T-cell (primary cell): Measurements from ENCODE around the gene NPR3. TPM values are rescaled to one million over a fixed set of nuclear protein-coding genes. Genes with fewer than 3 reads are reported as not detected.

ENCODE experiments used
- ATAC-seq, 4 experiments: fragments of 200-7000 bp in 3 of 4; fragments of 150-1000 bp in 1 of 4; cut with Tn5 transposase; replicated peaks in 1 of 4; 1 replicate in 3 of 4; 2 replicates in 1 of 4; pipeline ENCODE4 v1.10.0; 2021; ENCODE audit warnings: moderate library complexity in 3 of 4, mild to moderate bottlenecking in 2 of 4, moderate number of reproducible peaks in 1 of 4
- CTCF ChIA-PET, 2 donors: fragments of 300-600 bp; sonication (Branson Sonifier 250); formaldehyde crosslinking; loops; one replicate each; lab custom pipeline; 2022; ENCODE audit warnings: antibody characterized with exemption in 2 of 2; lab: Charles Lee
- POLR2A ChIA-PET, 2 donors: fragments of 300-600 bp; sonication (Branson Sonifier 250); formaldehyde crosslinking; loops; one replicate each; lab custom pipeline; 2022; ENCODE audit warnings: antibody characterized with exemption in 2 of 2; lab: Charles Lee
- DNase-seq, 35 experiments: peaks; one replicate each; pipeline versions ENCODE4 v3.0.0 to v3.0.0-alpha.2; 2013 to 2023
- H3K27ac ChIP-seq: one replicate; pipeline ENCODE4 v1.5.1; 2013; ENCODE audit warnings: low read length
- H3K27me3 ChIP-seq, 2 experiments: replicated peaks in 1 of 2; 1 replicate in 1 of 2; 2 replicates in 1 of 2; pipeline versions ENCODE4 v1.6.1 to v1.7.0; 2013; ENCODE audit warnings: low read length in 1 of 2, mixed read lengths in 1 of 2; ENCODE audit not compliant: control insufficient read depth in 2 of 2, insufficient read depth in 2 of 2; ENCODE audit errors: extremely low read depth in 1 of 2
- H3K36me3 ChIP-seq, 2 donors: 1 replicate in 1 of 2; 2 replicates in 1 of 2; pipeline versions ENCODE4 v1.6.1 to v1.7.0; 2013; ENCODE audit warnings: low read length in 1 of 2; ENCODE audit not compliant: control insufficient read depth in 2 of 2, insufficient read depth in 1 of 2; ENCODE audit errors: extremely low read depth in 1 of 2
- H3K4me1 ChIP-seq, 2 experiments: 1 replicate in 1 of 2; 2 replicates in 1 of 2; pipeline versions ENCODE4 v1.6.1 to v1.7.0; 2013; ENCODE audit warnings: low read length in 2 of 2, mixed read lengths in 1 of 2; ENCODE audit not compliant: insufficient read depth in 2 of 2, control insufficient read depth in 1 of 2; ENCODE audit errors: extremely low read depth in 1 of 2
- H3K4me3 ChIP-seq, 2 donors: 1 replicate in 1 of 2; 2 replicates in 1 of 2; pipeline versions ENCODE4 v1.5.1 to v1.7.0; 2013; ENCODE audit warnings: mild to moderate bottlenecking in 2 of 2, low read length in 1 of 2, moderate library complexity in 1 of 2; ENCODE audit not compliant: control insufficient read depth in 1 of 2; ENCODE audit errors: extremely low read depth in 1 of 2
- H3K9me3 ChIP-seq: 2 replicates; pipeline ENCODE4 v1.7.0; 2013
- H3K27ac Mint-ChIP-seq, 2 donors: one replicate each; pipeline ENCODE4 v1.8.0; 2020 to 2021; ENCODE audit warnings: mild to moderate bottlenecking in 2 of 2, mixed read lengths in 2 of 2
- H3K27me3 Mint-ChIP-seq, 2 donors: one replicate each; pipeline ENCODE4 v1.8.0; 2021 to 2022; ENCODE audit warnings: mixed read lengths in 2 of 2
- H3K36me3 Mint-ChIP-seq: one replicate; pipeline ENCODE4 v1.8.0; 2021; ENCODE audit warnings: mixed read lengths
- H3K4me1 Mint-ChIP-seq, 3 donors: one replicate each; pipeline ENCODE4 v1.8.0; 2020 to 2022; ENCODE audit warnings: mixed read lengths in 3 of 3, mild to moderate bottlenecking in 1 of 3
- H3K4me3 Mint-ChIP-seq, 3 donors: one replicate each; pipeline ENCODE4 v1.8.0; 2020 to 2022; ENCODE audit warnings: mild to moderate bottlenecking in 3 of 3, mixed read lengths in 3 of 3, moderate library complexity in 3 of 3
- H3K9me3 Mint-ChIP-seq, 3 donors: one replicate each; pipeline ENCODE4 v1.8.0; 2020 to 2022; ENCODE audit warnings: mixed read lengths in 3 of 3
- WGBS: methylation state at CpG from one replicate; pipeline ENCODE4 v1.1.5; 2013; ENCODE audit warnings: missing lambda C conversion rate; ENCODE audit not compliant: insufficient coverage; 5-methylcytosine and 5-hydroxymethylcytosine counted together
- total RNA-seq, 35 experiments: library from RNA in 6 of 35; stranded (reverse) in 6 of 35; fragments of 120-200 nt in 1 of 35; gene quantifications; one replicate each; pipeline versions ENCODE4 v1.2.1 to v1.2.4 and lab custom pipeline; 2013 to 2026

The NPR3 gene
- total RNA-seq, 5 donors from 2014 or later (not counting 1 experiment from before 2014, with no cell fraction given) = 0.28 to 0.83 (median 0.54) TPM

DNA sequence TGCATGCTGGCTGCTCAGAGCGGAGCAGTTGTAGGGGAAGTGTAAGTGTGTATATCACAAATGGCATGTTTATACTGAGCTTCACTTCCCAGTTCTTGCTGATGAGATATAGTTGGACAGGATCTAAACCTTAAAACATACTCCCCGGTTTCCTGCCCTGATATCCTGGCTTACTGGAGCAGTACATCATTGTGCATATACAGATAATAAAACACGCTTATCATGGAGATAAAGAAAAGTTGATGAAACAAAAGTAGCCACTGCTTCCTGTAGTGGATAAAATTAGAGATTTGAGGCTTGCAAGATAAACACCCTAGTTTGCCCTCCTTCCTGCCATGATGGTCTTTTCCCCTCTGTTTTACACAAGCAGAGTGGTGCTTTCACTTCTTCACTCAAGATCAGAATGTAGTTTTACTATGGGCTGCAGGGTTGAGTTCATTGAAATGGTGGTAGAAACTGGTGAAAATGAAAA lies 15.0 kb downstream of the NPR3 start:
- Mint-ChIP-seq H3K27me3 (peaks cover 6 to 16% of the 10 kb centered on the region in 2 donors), H3K4me3 (no peak overlapping the region), H3K27ac (no peak overlapping the region), H3K9me3 (peaks cover 0 to 6% (median 2%) of the 10 kb centered on the region in 3 donors), H3K4me1 (peaks cover 5 to 7% (median 7%) of the 10 kb centered on the region in 3 donors), H3K36me3 (no peaks in the 10 kb centered on the region)
- ATAC-seq = peak in 1 of 4 experiments; percentile 24
- Histone ChIP-seq H3K27ac (no peak overlapping the region), H3K9me3 (no peaks in the 10 kb centered on the region), H3K4me1 (no peaks in the 10 kb centered on the region), H3K36me3 (no peaks in the 10 kb centered on the region), H3K4me3 (no peak overlapping the region), H3K27me3 (peaks cover 0 to 6% of the 10 kb centered on the region in 2 experiments)
- POLR2A ChIA-PET = no interaction called here
- DNase-seq = no peak
- no CpG with 5 or more reads among the region's 3 CpGs for WGBS
- CTCF ChIA-PET = no interaction called here

- Mint-ChIP-seq H3K4me1 (peaks cover 5 to 7% (median 7%) of the 10 kb centered on the region in 3 donors), H3K27me3 (peaks cover 9 to 11% of the 10 kb centered on the region in 2 donors), H3K4me3 (no peak overlapping the region), H3K36me3 (no peaks in the 10 kb centered on the region), H3K27ac (no peak overlapping the region), H3K9me3 (peaks cover 2 to 3% (median 3%) of the 10 kb centered on the region in 3 donors)
- Histone ChIP-seq H3K27ac (no peak overlapping the region), H3K4me3 (no peak overlapping the region), H3K36me3 (no peaks in the 10 kb centered on the region), H3K9me3 (no peaks in the 10 kb centered on the region), H3K4me1 (no peaks in the 10 kb centered on the region), H3K27me3 (peaks cover 0 to 3% of the 10 kb centered on the region in 2 experiments)
- POLR2A ChIA-PET = no interaction called here
- no peak for ATAC-seq
- CTCF ChIA-PET = no interaction called here
- DNase-seq = no peak
Measured at GRCh38 chr5:32729651-32730050, 18.5 kb downstream of the NPR3 start.

GRCh38 chr5:32733590-32734340 lies 22.6 kb downstream of the NPR3 start:
- WGBS = 67% methylated on average over 1 of the region's 5 CpGs
- no peaks in the 10 kb centered on the region for H3K36me3 ChIP-seq
- ChIA-PET POLR2A (no interaction called here), CTCF (no interaction called here)
- peaks cover 0 to 2% of the 10 kb centered on the region in 2 experiments for H3K27me3 ChIP-seq
- Mint-ChIP-seq H3K27ac (no peak overlapping the region), H3K4me3 (no peak overlapping the region), H3K4me1 (no peaks in the 10 kb centered on the region), H3K36me3 (no peaks in the 10 kb centered on the region), H3K27me3 (peaks cover 5 to 20% of the 10 kb centered on the region in 2 donors), H3K9me3 (peaks cover 0 to 3% (median 3%) of the 10 kb centered on the region in 3 donors)
- no peak overlapping the region for H3K27ac ChIP-seq
- H3K4me3 ChIP-seq = no peak overlapping the region
- no peaks in the 10 kb centered on the region for H3K9me3 ChIP-seq
- DNase-seq (no peak), ATAC-seq (no peak)
- no peaks in the 10 kb centered on the region for H3K4me1 ChIP-seq

DNA sequence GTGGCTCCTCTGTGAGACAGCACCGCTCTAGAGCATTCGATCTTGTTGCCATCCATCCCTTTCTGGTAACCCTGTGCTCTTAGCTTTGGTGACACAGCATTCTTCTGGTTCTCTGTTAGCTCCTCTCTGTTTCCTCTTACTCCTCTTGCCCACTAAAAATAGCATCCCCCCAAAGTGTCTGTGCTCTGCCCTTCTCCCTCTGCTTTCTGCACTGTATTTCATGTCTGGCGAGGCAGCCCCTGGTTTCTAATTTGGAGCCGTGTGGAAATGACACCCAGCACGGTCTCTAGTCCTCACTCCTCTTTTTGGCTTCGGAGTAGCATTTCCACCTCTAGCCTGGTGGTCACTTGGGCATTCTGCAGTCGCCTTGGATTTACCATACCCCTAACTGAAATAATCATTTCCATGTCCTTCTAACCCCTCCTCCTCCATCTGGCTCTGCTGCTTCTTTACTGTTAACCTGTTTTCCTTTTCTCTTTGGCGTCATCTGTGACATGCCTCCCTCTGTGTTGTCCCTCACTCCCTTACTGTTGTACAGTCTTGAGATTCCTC lies 23.8 kb downstream of the NPR3 start:
- POLR2A ChIA-PET = no interaction called here
- no peak overlapping the region for H3K27ac Mint-ChIP-seq
- H3K4me1 Mint-ChIP-seq = no peaks in the 10 kb centered on the region
- no peak overlapping the region for H3K27ac ChIP-seq
- no peak overlapping the region for H3K4me3 ChIP-seq
- no peaks in the 10 kb centered on the region for H3K9me3 ChIP-seq
- H3K4me1 ChIP-seq = no peaks in the 10 kb centered on the region
- CTCF ChIA-PET = interaction anchor here in 1 of 2 donors (0.6 kb wide), 1 partner anchor 85 kb away, joined by 3 read pairs; no protein-coding TSS in a partner anchor
- 2% methylated on average over 7 of the region's 8 CpGs for WGBS
- DNase-seq (no peak), ATAC-seq (no peak)
- H3K36me3 ChIP-seq = no peaks in the 10 kb centered on the region
- H3K36me3 Mint-ChIP-seq = no peaks in the 10 kb centered on the region
- peaks cover 0 to 3% (median 1%) of the 10 kb centered on the region in 3 donors for H3K9me3 Mint-ChIP-seq
- no peak overlapping the region for H3K4me3 Mint-ChIP-seq
- H3K27me3 ChIP-seq = peaks cover 0 to 2% of the 10 kb centered on the region in 2 experiments
- peaks cover 2 to 20% of the 10 kb centered on the region in 2 donors for H3K27me3 Mint-ChIP-seq

- H3K27me3 Mint-ChIP-seq = peaks cover 2 to 20% of the 10 kb centered on the region in 2 donors
- 100% methylated on average over 2 of the region's 5 CpGs for WGBS
- H3K27ac Mint-ChIP-seq = no peak overlapping the region
- Histone ChIP-seq H3K36me3 (no peaks in the 10 kb centered on the region), H3K4me1 (no peaks in the 10 kb centered on the region), H3K4me3 (no peak overlapping the region), H3K27ac (no peak overlapping the region), H3K9me3 (no peaks in the 10 kb centered on the region), H3K27me3 (peaks cover 0 to 2% of the 10 kb centered on the region in 2 experiments)
- ChIA-PET POLR2A (interaction anchor here in 1 of 2 donors (0.7 kb wide), 1 partner anchor 1457 kb away, joined by 7 read pairs; no protein-coding TSS in a partner anchor), CTCF (no interaction called here)
- no peak overlapping the region for H3K4me3 Mint-ChIP-seq
- H3K36me3 Mint-ChIP-seq = no peaks in the 10 kb centered on the region
- no peak for DNase-seq
- no peak for ATAC-seq
- no peaks in the 10 kb centered on the region for H3K4me1 Mint-ChIP-seq
- peaks cover 0 to 3% (median 0%) of the 10 kb centered on the region in 3 donors for H3K9me3 Mint-ChIP-seq
Measured at GRCh38 chr5:32735512-32735911, 24.4 kb downstream of the NPR3 start.

- Histone ChIP-seq H3K27me3 (peaks cover 0 to 2% of the 10 kb centered on the region in 2 experiments), H3K4me1 (no peaks in the 10 kb centered on the region), H3K9me3 (no peaks in the 10 kb centered on the region), H3K4me3 (no peak overlapping the region), H3K27ac (no peak overlapping the region), H3K36me3 (no peaks in the 10 kb centered on the region)
- no peak overlapping the region for H3K4me3 Mint-ChIP-seq
- H3K9me3 Mint-ChIP-seq = peaks cover 0 to 3% (median 0%) of the 10 kb centered on the region in 3 donors
- no peak for DNase-seq
- WGBS = 59% methylated on average over 3 of the region's 3 CpGs
- H3K27me3 Mint-ChIP-seq = peaks cover 2 to 20% of the 10 kb centered on the region in 2 donors
- H3K4me1 Mint-ChIP-seq = no peaks in the 10 kb centered on the region
- ChIA-PET POLR2A (no interaction called here), CTCF (interaction anchor here in 1 of 2 donors (0.7 kb wide), 1 partner anchor 18 kb away, joined by 3 read pairs; no protein-coding TSS in a partner anchor)
- ATAC-seq = no peak
- H3K36me3 Mint-ChIP-seq = no peaks in the 10 kb centered on the region
- H3K27ac Mint-ChIP-seq = no peak overlapping the region
Measured at GRCh38 chr5:32736842-32737241, 25.7 kb downstream of the NPR3 start.
